ENCODE results near the gene NIPAL1.

NIPAL1 gene

GRCh38 chr4:48068182-48068581 is 51.6 kb downstream of the NIPAL1 start:
- no peak for TF ChIP-seq CTCF (IDR thresholded peaks at IDR 0.05; ENCODE audit: insufficient read depth, low read depth, low read length, missing control alignments)
- DNase-seq (ENCODE audit: low read depth): peak; percentile 36
- no peak overlapping the region for H3K4me3 ChIP-seq (ENCODE audit: low read depth, low read length)

- H3K4me3 ChIP-seq (ENCODE audit: low read depth, low read length): no peak overlapping the region
- no peak for DNase-seq (ENCODE audit: low read depth)
- no peak for TF ChIP-seq CTCF (IDR thresholded peaks at IDR 0.05; ENCODE audit: insufficient read depth, low read depth, low read length, missing control alignments)
Observed at GRCh38 chr4:48069026-48069425, 52.5 kb downstream of the NIPAL1 start.

- DNase-seq (ENCODE audit: low read depth): no peak
- H3K4me3 ChIP-seq (ENCODE audit: low read depth, low read length): no peak overlapping the region
- TF ChIP-seq CTCF (IDR thresholded peaks at IDR 0.05; ENCODE audit: insufficient read depth, low read depth, low read length, missing control alignments): no peak
Observed at GRCh38 chr4:48071191-48071590, 54.6 kb downstream of the NIPAL1 start.

GRCh38 chr4:48073567-48074103 is 57.1 kb downstream of the NIPAL1 start:
- no peak for DNase-seq (ENCODE audit: low read depth)
- H3K4me3 ChIP-seq (ENCODE audit: low read depth, low read length): no peak overlapping the region
- no peak for TF ChIP-seq CTCF (IDR thresholded peaks at IDR 0.05; ENCODE audit: insufficient read depth, low read depth, low read length, missing control alignments)

GRCh38 chr4:48074657-48075056 is 58.1 kb downstream of the NIPAL1 start:
- TF ChIP-seq CTCF (IDR thresholded peaks at IDR 0.05; ENCODE audit: insufficient read depth, low read depth, low read length, missing control alignments): no peak
- no peak for DNase-seq (ENCODE audit: low read depth)
- no peak overlapping the region for H3K4me3 ChIP-seq (ENCODE audit: low read depth, low read length)

- no peak for TF ChIP-seq CTCF (IDR thresholded peaks at IDR 0.05; ENCODE audit: insufficient read depth, low read depth, low read length, missing control alignments)
- DNase-seq (ENCODE audit: low read depth): no peak
- no peak overlapping the region for H3K4me3 ChIP-seq (ENCODE audit: low read depth, low read length)
Observed at GRCh38 chr4:48078425-48078824, 61.9 kb downstream of the NIPAL1 start.

All from GM12865 (cell line).